ENCODE results near the gene ZCCHC7. TPM values are rescaled to one million over a fixed set of nuclear protein-coding genes. Genes with fewer than 3 reads are reported as not detected.

ZCCHC7 gene
- polyA plus RNA-seq, 1 donor from 2014 or later = 10.9 TPM

DNA sequence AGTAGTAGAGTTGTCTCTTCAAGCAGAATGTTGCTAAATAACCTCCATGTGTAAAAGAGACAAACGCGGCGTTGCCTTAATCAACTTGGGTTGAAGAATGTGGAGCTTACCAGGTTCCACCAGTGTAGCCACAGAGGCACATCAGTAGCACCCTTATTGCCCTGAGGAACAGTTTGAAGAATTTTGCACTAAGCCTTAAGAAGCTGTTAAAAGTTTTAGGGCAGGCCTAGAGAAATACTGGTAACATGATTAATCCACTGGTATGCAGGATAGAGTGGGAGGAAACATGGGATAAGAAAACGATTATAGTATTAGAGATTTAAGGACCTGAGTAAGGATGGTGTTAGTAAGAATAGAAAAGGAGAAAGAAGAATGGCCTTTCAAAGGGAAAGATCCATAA lies 100.6 kb downstream of the ZCCHC7 start:
- H3K4me2 ChIP-seq (ENCODE audit: low read length) = no peak overlapping the region
- H3K9me2 ChIP-seq (ENCODE audit: insufficient read depth, low read length) = no peaks in the 10 kb centered on the region
- no peaks in the 10 kb centered on the region for H3F3A ChIP-seq (ENCODE audit: insufficient read depth, low read length, poor library complexity, severe bottlenecking)
- H3K27ac ChIP-seq (ENCODE audit: low read length) = no peak overlapping the region
- H3K27me3 ChIP-seq (ENCODE audit: insufficient read depth, low read depth, low read length) = no peaks in the 10 kb centered on the region
- no peak overlapping the region for H3K4me3 ChIP-seq (ENCODE audit: low read length)
- no peaks in the 10 kb centered on the region for H3K79me2 ChIP-seq (replicated peaks; ENCODE audit: insufficient read depth, low read length)
- no peaks in the 10 kb centered on the region for H3K9me3 ChIP-seq (ENCODE audit: low read length)
- H3K9ac ChIP-seq (ENCODE audit: low read length) = no peak overlapping the region
- no peaks in the 10 kb centered on the region for H4K20me1 ChIP-seq (ENCODE audit: insufficient read depth)
- H3K36me3 ChIP-seq (ENCODE audit: insufficient read depth, low read length) = no peaks in the 10 kb centered on the region
- no peak for TF ChIP-seq TAF1 (IDR thresholded peaks at IDR 0.05; ENCODE audit: low read depth)
- no peak overlapping the region for H2AFZ ChIP-seq (ENCODE audit: low read depth, low read length)

DNA sequence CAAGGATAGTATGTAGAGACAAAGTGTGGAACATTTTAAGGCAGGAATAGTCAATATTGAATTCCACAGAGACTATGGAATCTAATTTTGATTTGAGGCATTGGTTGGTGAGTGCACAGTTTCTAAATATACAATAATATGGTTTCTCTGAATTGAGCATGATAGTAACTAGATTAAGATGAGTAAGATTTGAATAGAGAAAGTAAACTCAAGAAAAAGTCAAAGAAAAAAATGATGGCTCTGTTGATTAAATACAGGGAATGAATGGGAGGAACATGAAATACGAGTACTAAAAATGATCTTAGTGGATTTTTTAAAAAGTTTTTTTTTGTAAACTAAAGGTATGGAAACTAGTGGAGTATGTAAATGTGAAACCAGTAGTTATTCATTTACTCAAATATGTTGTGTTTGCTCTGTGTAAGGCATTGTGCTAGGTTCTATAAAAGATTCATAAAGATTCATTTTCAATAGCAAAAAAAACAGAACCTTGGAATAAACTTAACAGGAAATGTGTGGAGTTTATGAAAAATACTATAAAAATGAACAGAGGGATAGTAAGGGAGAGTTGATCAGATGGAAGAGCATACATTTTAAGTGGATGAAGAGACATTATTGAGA lies 101.2 kb downstream of the ZCCHC7 start:
- TF ChIP-seq POLR2AphosphoS5 (IDR thresholded peaks at IDR 0.05) = no peak
- TF ChIP-seq MXI1 (conservative IDR thresholded peaks at IDR 0.05; ENCODE audit: poor library complexity, severe bottlenecking) = no peak
- TF ChIP-seq, protein P1, sequence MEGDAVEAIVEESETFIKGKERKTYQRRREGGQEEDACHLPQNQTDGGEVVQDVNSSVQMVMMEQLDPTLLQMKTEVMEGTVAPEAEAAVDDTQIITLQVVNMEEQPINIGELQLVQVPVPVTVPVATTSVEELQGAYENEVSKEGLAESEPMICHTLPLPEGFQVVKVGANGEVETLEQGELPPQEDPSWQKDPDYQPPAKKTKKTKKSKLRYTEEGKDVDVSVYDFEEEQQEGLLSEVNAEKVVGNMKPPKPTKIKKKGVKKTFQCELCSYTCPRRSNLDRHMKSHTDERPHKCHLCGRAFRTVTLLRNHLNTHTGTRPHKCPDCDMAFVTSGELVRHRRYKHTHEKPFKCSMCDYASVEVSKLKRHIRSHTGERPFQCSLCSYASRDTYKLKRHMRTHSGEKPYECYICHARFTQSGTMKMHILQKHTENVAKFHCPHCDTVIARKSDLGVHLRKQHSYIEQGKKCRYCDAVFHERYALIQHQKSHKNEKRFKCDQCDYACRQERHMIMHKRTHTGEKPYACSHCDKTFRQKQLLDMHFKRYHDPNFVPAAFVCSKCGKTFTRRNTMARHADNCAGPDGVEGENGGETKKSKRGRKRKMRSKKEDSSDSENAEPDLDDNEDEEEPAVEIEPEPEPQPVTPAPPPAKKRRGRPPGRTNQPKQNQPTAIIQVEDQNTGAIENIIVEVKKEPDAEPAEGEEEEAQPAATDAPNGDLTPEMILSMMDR (IDR thresholded peaks at IDR 0.05; ENCODE audit: poor library complexity, severe bottlenecking) = no peak
- TF ChIP-seq RAD21 (conservative IDR thresholded peaks at IDR 0.05) = no peak
- TF ChIP-seq EP300 (conservative IDR thresholded peaks at IDR 0.05; ENCODE audit: poor library complexity, severe bottlenecking) = no peak
- no peak for TF ChIP-seq SMC3 (conservative IDR thresholded peaks at IDR 0.05; ENCODE audit: poor library complexity)
- TF ChIP-seq, protein P2, sequence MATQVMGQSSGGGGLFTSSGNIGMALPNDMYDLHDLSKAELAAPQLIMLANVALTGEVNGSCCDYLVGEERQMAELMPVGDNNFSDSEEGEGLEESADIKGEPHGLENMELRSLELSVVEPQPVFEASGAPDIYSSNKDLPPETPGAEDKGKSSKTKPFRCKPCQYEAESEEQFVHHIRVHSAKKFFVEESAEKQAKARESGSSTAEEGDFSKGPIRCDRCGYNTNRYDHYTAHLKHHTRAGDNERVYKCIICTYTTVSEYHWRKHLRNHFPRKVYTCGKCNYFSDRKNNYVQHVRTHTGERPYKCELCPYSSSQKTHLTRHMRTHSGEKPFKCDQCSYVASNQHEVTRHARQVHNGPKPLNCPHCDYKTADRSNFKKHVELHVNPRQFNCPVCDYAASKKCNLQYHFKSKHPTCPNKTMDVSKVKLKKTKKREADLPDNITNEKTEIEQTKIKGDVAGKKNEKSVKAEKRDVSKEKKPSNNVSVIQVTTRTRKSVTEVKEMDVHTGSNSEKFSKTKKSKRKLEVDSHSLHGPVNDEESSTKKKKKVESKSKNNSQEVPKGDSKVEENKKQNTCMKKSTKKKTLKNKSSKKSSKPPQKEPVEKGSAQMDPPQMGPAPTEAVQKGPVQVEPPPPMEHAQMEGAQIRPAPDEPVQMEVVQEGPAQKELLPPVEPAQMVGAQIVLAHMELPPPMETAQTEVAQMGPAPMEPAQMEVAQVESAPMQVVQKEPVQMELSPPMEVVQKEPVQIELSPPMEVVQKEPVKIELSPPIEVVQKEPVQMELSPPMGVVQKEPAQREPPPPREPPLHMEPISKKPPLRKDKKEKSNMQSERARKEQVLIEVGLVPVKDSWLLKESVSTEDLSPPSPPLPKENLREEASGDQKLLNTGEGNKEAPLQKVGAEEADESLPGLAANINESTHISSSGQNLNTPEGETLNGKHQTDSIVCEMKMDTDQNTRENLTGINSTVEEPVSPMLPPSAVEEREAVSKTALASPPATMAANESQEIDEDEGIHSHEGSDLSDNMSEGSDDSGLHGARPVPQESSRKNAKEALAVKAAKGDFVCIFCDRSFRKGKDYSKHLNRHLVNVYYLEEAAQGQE (IDR thresholded peaks at IDR 0.05; ENCODE audit: borderline replicate concordance) = no peak
- TF ChIP-seq TAF1 (IDR thresholded peaks at IDR 0.05; ENCODE audit: low read depth) = no peak
- TF ChIP-seq EZH2 (IDR thresholded peaks at IDR 0.05; ENCODE audit: borderline replicate concordance, insufficient read depth, low read length, poor library complexity, severe bottlenecking) = no peak
- no peaks in the 10 kb centered on the region for H3K27me3 ChIP-seq (ENCODE audit: insufficient read depth, low read depth, low read length)
- H3K79me2 ChIP-seq (replicated peaks; ENCODE audit: insufficient read depth, low read length) = no peaks in the 10 kb centered on the region
- H3K27ac ChIP-seq (ENCODE audit: low read length) = no peak overlapping the region
- H3K36me3 ChIP-seq (ENCODE audit: insufficient read depth, low read length) = no peaks in the 10 kb centered on the region
- no peak overlapping the region for H2AFZ ChIP-seq (ENCODE audit: low read depth, low read length)
- no peaks in the 10 kb centered on the region for H3K9me3 ChIP-seq (ENCODE audit: low read length)
- H3K9ac ChIP-seq (ENCODE audit: low read length) = no peak overlapping the region
- no peak overlapping the region for H3K4me2 ChIP-seq (ENCODE audit: low read length)
- H3F3A ChIP-seq (ENCODE audit: insufficient read depth, low read length, poor library complexity, severe bottlenecking) = no peaks in the 10 kb centered on the region
- no peak overlapping the region for H3K4me3 ChIP-seq (ENCODE audit: low read length)
- no peaks in the 10 kb centered on the region for H3K9me2 ChIP-seq (ENCODE audit: insufficient read depth, low read length)
- H4K20me1 ChIP-seq (ENCODE audit: insufficient read depth) = no peaks in the 10 kb centered on the region

All from neural cell (in vitro differentiated cells).